Measurements from ENCODE around the gene ACSM6.

The ACSM6 gene

GRCh38 chr10:95208702-95209391, 14.8 kb downstream of the ACSM6 start:
- no peaks in the 10 kb centered on the region for H3K36me3 ChIP-seq
- TF ChIP-seq CTCF (IDR thresholded peaks at IDR 0.05) = no peak
- H3K27ac ChIP-seq = no peak overlapping the region
- peaks cover 0 to 4% (median 0%) of the 10 kb centered on the region in 4 donors for H3K4me1 ChIP-seq
- DNase-seq = no peak
- intact Hi-C loops (cut with DNase I; ENCODE audit: low total_unique reads) = no loop called here
- H3K27me3 ChIP-seq = no peaks in the 10 kb centered on the region
- H3K4me3 ChIP-seq = no peak overlapping the region
- no peaks in the 10 kb centered on the region for H3K9me3 ChIP-seq

- no peak for DNase-seq
- no peak for TF ChIP-seq CTCF (IDR thresholded peaks at IDR 0.05)
- intact Hi-C loops (cut with DNase I; ENCODE audit: low total_unique reads) = no loop called here
Measured at GRCh38 chr10:95209509-95210127, 15.6 kb downstream of the ACSM6 start.

DNA sequence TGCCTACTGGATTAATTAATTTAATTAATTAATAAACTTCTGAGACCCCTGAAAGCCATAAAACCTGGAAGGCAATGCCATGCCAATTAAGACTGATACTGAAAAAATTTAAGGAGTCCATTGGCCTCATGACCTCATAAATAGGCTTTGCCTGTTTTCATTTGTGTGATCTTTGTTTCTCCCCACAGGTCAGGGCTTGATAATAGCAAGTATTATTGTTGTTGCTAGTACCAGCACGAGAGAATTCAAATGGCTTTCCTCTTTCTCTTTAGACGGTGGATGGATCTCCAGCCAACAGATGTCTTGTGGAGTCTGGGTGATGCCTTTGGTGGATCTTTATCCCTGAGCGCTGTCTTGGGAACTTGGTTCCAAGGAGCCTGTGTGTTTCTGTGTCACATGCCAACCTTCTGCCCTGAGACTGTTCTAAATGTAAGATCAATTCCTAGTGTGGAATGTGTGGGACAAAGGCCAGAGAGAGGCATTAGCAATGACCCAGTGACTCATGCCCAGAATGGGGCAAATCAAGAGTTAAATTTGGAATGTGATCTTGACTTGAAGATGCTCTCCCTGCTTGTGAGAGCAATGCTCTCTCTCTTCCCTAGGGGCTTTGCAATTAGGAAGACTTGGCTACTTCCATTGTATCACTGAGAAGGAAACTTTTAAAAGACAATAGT, 17.7 kb downstream of the ACSM6 start:
- Histone ChIP-seq H3K27me3 (no peaks in the 10 kb centered on the region), H3K27ac (no peak overlapping the region), H3K36me3 (no peaks in the 10 kb centered on the region), H3K9me3 (no peaks in the 10 kb centered on the region), H3K4me1 (peaks cover 0 to 4% (median under 1%) of the 10 kb centered on the region in 4 donors), H3K4me3 (no peak overlapping the region)
- no peak for DNase-seq
- intact Hi-C loops (cut with DNase I; ENCODE audit: low total_unique reads) = no loop called here
- no peak for TF ChIP-seq CTCF (IDR thresholded peaks at IDR 0.05)

More at GRCh38 chr10:95209509-95210127, 15.6 kb downstream of the ACSM6 start:
- no peak overlapping the region for H3K27ac ChIP-seq
- peaks cover 0 to 4% (median 0%) of the 10 kb centered on the region in 4 donors for H3K4me1 ChIP-seq
- no peaks in the 10 kb centered on the region for H3K36me3 ChIP-seq
- no peaks in the 10 kb centered on the region for H3K9me3 ChIP-seq
- no peak overlapping the region for H3K4me3 ChIP-seq
- no peaks in the 10 kb centered on the region for H3K27me3 ChIP-seq

GRCh38 chr10:95214369-95214768, 20.3 kb downstream of the ACSM6 start:
- intact Hi-C loops (cut with DNase I; ENCODE audit: low total_unique reads) = no loop called here

DNA sequence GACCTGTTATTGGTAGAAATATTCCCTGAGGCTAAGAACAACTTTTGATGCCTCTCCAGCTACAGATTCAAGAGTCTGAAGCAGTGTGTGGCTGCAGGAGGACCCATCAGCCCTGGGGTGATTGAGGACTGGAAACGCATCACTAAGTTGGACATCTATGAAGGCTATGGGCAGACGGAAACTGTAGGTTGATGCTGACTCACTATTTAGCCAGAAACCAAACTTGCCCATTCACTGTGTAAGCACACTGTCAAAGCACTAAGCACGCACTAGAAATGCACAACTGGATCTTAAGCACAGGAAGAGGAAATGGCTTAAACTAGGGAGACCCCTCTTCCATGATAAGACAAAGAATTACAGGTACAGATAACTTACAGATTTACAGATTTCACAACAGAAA, 20.8 kb downstream of the ACSM6 start:
- Histone ChIP-seq H3K9me3 (no peaks in the 10 kb centered on the region), H3K36me3 (no peaks in the 10 kb centered on the region), H3K27ac (no peak overlapping the region), H3K27me3 (no peaks in the 10 kb centered on the region), H3K4me1 (peaks cover 0 to 15% (median 0%) of the 10 kb centered on the region in 4 donors), H3K4me3 (no peak overlapping the region)
- intact Hi-C loops (cut with DNase I; ENCODE audit: low total_unique reads) = no loop called here
- no peak for TF ChIP-seq CTCF (IDR thresholded peaks at IDR 0.05)
- no peak for DNase-seq

More at GRCh38 chr10:95214369-95214768, 20.3 kb downstream of the ACSM6 start:
- Histone ChIP-seq H3K36me3 (no peaks in the 10 kb centered on the region), H3K27ac (no peak overlapping the region), H3K27me3 (no peaks in the 10 kb centered on the region), H3K4me1 (peaks cover 0 to 15% (median 0%) of the 10 kb centered on the region in 4 donors), H3K4me3 (no peak overlapping the region), H3K9me3 (no peaks in the 10 kb centered on the region)
- no peak for DNase-seq
- no peak for TF ChIP-seq CTCF (IDR thresholded peaks at IDR 0.05)
